Glutamatergic neuron (in vitro differentiated cells): ENCODE results near the gene CD38. TPM values are rescaled to one million over a fixed set of nuclear protein-coding genes. Genes with fewer than 3 reads are reported as not detected.
A peak's percentile ranks its signal among the peaks of the same experiment; 100 is the strongest.

Source experiments
- DNase-seq: peaks from one replicate; pipeline ENCODE4 v3.0.0; 2022
- H3K27ac Mint-ChIP-seq: one replicate; pipeline ENCODE4 v1.8.0; 2020; ENCODE audit warnings: mild to moderate bottlenecking, mixed read lengths, inconsistent platforms; ENCODE audit not compliant: unreplicated experiment
- H3K27me3 Mint-ChIP-seq: one replicate; pipeline ENCODE4 v1.8.0; 2020; ENCODE audit warnings: mild to moderate bottlenecking, moderate library complexity, mixed read lengths, inconsistent platforms; ENCODE audit not compliant: unreplicated experiment
- H3K36me3 Mint-ChIP-seq: one replicate; pipeline ENCODE4 v1.8.0; 2020; ENCODE audit warnings: mild to moderate bottlenecking, mixed read lengths, inconsistent platforms; ENCODE audit not compliant: unreplicated experiment
- H3K4me1 Mint-ChIP-seq: one replicate; pipeline ENCODE4 v1.8.0; 2020; ENCODE audit warnings: mild to moderate bottlenecking, low read depth, mixed read lengths, inconsistent platforms; ENCODE audit not compliant: unreplicated experiment
- H3K4me3 Mint-ChIP-seq: one replicate; pipeline ENCODE4 v1.8.0; 2020; ENCODE audit warnings: mild to moderate bottlenecking, mixed read lengths, inconsistent platforms; ENCODE audit not compliant: unreplicated experiment
- H3K9me3 Mint-ChIP-seq: one replicate; pipeline ENCODE4 v1.8.0; 2020; ENCODE audit warnings: mild to moderate bottlenecking, moderate library complexity, mixed read lengths, inconsistent platforms; ENCODE audit not compliant: unreplicated experiment
- total RNA-seq: library from RNA; stranded (reverse); fragmentation: NEBNext Ultra II Directional; extraction: Animal tissue kit (Norgen Biotek cat#: 25700); gene quantifications from one replicate; pipeline ENCODE4 v1.2.1, GENCODE V29; 2021; ENCODE audit not compliant: unreplicated experiment
- TF ChIP-seq, protein P1 (sequence below): fragments of 200-600 bp; sonication (generic); IDR thresholded peaks from one replicate; pipeline ENCODE4 v1.5.0; 2021; ENCODE audit not compliant: partially characterized antibody, unreplicated experiment

The CD38 gene
- total RNA-seq, 1 donor from 2014 or later, result 0.37 TPM

DNA sequence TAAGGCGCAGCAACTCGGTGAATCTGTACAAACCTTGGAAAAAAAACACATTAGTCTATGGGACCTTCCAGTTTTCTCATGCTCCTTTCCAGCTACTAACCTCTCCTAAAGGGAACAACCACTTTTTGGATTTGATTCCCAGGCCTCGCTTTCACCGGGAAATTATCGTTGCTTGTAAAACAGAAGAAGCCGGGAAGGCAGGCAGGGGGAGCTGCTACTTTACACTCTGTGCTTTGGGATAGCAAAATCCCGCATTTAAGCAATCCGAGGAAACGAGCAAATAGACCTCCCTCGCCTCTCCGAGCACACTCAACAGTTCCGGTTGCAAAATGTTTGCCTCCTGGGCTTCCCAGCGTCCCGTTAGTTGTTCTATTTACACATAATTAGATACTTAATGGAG, 1.2 kb downstream of the CD38 start:
- peaks cover 6% of the 10 kb centered on the region for H3K27me3 Mint-ChIP-seq
- TF ChIP-seq, protein P1, sequence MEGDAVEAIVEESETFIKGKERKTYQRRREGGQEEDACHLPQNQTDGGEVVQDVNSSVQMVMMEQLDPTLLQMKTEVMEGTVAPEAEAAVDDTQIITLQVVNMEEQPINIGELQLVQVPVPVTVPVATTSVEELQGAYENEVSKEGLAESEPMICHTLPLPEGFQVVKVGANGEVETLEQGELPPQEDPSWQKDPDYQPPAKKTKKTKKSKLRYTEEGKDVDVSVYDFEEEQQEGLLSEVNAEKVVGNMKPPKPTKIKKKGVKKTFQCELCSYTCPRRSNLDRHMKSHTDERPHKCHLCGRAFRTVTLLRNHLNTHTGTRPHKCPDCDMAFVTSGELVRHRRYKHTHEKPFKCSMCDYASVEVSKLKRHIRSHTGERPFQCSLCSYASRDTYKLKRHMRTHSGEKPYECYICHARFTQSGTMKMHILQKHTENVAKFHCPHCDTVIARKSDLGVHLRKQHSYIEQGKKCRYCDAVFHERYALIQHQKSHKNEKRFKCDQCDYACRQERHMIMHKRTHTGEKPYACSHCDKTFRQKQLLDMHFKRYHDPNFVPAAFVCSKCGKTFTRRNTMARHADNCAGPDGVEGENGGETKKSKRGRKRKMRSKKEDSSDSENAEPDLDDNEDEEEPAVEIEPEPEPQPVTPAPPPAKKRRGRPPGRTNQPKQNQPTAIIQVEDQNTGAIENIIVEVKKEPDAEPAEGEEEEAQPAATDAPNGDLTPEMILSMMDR, result no peak
- peak overlapping the region; percentile 90 for H3K4me3 Mint-ChIP-seq
- peaks cover 6% of the 10 kb centered on the region for H3K36me3 Mint-ChIP-seq
- H3K4me1 Mint-ChIP-seq, result peaks cover 11% of the 10 kb centered on the region
- DNase-seq, result peak; percentile 23
- H3K27ac Mint-ChIP-seq, result no peak overlapping the region
- peaks cover 1% of the 10 kb centered on the region for H3K9me3 Mint-ChIP-seq

DNA sequence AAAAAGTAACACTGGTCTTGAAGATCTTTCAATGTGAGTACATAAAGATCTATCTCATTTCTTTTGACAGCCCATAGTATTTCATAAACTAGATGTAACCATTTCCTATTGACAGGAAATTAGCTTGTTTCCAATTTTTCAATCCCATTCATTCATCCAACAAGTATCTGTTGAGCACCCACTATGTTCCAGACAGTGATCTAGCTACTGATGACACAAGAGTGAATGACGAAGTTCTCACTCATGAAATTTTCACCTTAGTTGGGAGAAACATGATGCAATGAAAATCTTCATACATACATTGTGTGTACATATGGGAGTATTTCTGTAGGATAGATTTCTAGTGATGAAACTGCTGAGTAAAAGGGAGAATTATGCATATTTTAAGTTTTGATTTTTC, 1.7 kb downstream of the CD38 start:
- peaks cover 6% of the 10 kb centered on the region for H3K27me3 Mint-ChIP-seq
- peak overlapping the region; percentile 90 for H3K4me3 Mint-ChIP-seq
- peaks cover 11% of the 10 kb centered on the region for H3K4me1 Mint-ChIP-seq
- TF ChIP-seq, protein P1, result no peak
- DNase-seq, result no peak
- H3K36me3 Mint-ChIP-seq, result peaks cover 7% of the 10 kb centered on the region
- no peak overlapping the region for H3K27ac Mint-ChIP-seq
- H3K9me3 Mint-ChIP-seq, result peaks cover 1% of the 10 kb centered on the region

- TF ChIP-seq, protein P1, result no peak
- peaks cover 11% of the 10 kb centered on the region for H3K4me1 Mint-ChIP-seq
- DNase-seq, result no peak
- peaks cover 9% of the 10 kb centered on the region for H3K27me3 Mint-ChIP-seq
- H3K4me3 Mint-ChIP-seq, result no peak overlapping the region
- no peak overlapping the region for H3K27ac Mint-ChIP-seq
- peaks cover 17% of the 10 kb centered on the region for H3K36me3 Mint-ChIP-seq
- H3K9me3 Mint-ChIP-seq, result peaks cover 5% of the 10 kb centered on the region
These were observed 3.4 kb downstream of the CD38 start for GRCh38 chr4:15781427-15782095.

DNA sequence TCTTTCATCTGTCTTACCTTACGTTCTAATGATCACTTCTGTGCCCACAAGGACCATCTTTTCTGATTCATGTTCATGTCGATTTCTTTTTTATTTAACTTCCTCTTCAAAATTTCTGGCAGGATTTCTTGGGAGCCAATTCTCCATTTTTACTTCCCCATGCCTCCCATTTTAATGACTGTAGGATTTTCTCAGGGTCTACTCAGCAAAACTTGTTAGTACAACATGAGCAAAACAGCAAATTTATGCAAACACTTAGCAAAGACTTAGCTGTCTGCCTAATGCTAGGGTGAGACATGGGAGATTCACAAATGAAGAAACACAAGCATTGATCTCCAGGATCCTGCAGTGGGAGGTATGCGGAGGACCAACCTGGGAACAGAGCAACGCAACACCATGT, 5.5 kb downstream of the CD38 start:
- peaks cover 7% of the 10 kb centered on the region for H3K4me1 Mint-ChIP-seq
- H3K27ac Mint-ChIP-seq, result no peak overlapping the region
- peaks cover 14% of the 10 kb centered on the region for H3K9me3 Mint-ChIP-seq
- no peak for DNase-seq
- H3K4me3 Mint-ChIP-seq, result no peak overlapping the region
- peaks cover 5% of the 10 kb centered on the region for H3K27me3 Mint-ChIP-seq
- TF ChIP-seq, protein P1, result no peak
- H3K36me3 Mint-ChIP-seq, result peaks cover 33% of the 10 kb centered on the region

DNA sequence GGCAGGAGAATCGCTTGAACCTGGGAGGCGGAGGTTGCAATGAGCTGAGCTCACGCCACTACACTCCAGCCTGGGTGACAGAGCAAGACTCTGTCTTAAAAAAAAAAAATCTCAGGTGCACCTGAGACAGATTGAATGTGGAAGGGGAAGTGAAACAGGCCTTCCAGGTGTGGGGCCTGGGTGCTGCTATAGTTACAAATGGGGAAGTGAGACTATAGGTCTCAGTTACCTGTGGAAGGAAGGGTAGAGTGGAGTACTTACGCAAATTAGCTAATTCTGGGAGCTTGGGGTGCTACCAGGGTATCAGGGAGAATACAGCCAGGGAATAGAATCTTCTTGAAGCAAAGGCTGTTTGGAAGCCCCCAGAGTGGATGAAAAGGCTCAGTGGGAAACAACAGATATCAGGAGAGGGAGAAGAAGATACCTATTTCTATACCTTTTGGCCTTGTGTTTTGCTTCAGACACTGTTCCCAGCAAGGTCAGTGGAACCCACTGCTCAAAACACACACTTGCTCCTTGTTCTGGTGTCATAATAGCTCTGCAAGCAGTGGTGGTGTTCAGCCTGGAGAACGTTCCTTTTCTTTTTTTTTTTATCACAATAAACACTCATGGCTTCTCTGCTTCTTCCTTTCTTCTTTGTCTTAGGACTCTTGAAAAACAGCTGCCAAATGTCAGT, 7.0 kb downstream of the CD38 start:
- no peaks in the 10 kb centered on the region for H3K4me1 Mint-ChIP-seq
- DNase-seq, result no peak
- H3K4me3 Mint-ChIP-seq, result no peak overlapping the region
- H3K27ac Mint-ChIP-seq, result no peak overlapping the region
- peaks cover 6% of the 10 kb centered on the region for H3K27me3 Mint-ChIP-seq
- peaks cover 14% of the 10 kb centered on the region for H3K9me3 Mint-ChIP-seq
- TF ChIP-seq, protein P1, result no peak
- H3K36me3 Mint-ChIP-seq, result peaks cover 39% of the 10 kb centered on the region
